ENCODE data around the gene CRTC3. TPM values are rescaled to one million over a fixed set of nuclear protein-coding genes. Genes with fewer than 3 reads are reported as not detected.

Gene CRTC3
- total RNA-seq, 1 donor from 2014 or later: 21.4 TPM

DNA sequence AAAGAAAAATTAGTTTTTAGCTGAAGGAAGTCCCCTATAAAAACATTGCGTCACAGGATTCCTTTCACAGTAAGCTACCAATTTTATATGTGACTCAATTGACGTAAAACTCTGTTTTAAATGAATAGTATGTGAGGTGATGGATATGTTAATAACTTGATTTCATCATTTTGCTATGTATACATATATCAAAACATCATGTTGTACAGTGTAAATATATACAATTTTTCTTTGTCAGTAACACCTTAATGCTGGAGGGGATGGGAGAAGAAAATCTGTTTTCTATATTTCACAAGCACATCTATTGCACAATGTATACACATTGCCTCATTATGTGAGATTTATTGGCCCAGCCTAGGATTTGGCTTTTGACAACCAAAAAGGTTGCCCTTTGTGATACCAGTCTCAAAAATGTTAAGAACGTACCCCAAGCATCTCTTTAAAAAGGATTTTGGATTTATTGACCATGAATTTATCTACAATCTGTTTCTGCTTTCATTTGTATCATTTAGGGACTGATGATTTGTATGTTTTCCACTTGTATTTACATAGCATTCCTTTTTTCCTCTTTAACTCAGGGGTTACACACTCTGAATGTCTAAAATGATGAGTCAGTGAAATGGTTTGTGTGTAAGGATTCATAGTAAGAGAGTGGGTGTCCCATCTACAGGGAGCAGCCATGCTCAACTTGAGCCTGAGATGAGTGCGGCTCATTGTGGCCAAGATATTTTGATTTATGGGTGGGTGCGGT, 62.6 kb downstream of the CRTC3 start:
- no peaks in the 10 kb centered on the region for H3K9me3 ChIP-seq (ENCODE audit: insufficient read depth, low read depth, low read length)
- Mint-ChIP-seq H3K36me3 (ENCODE audit: low read depth, unreplicated experiment) (peaks cover 10% of the 10 kb centered on the region), H3K9me3 (ENCODE audit: unreplicated experiment) (no peaks in the 10 kb centered on the region), H3K27me3 (ENCODE audit: low read depth, unreplicated experiment) (no peaks in the 10 kb centered on the region), H3K27ac (ENCODE audit: unreplicated experiment) (no peak overlapping the region), H3K4me1 (ENCODE audit: low read depth, unreplicated experiment) (peaks cover 7% of the 10 kb centered on the region), H3K4me3 (ENCODE audit: unreplicated experiment) (no peak overlapping the region)
- H3K4me1 ChIP-seq (ENCODE audit: insufficient read depth, low read length): peaks cover 5% of the 10 kb centered on the region
- FAIRE-seq: no peak
- no peaks in the 10 kb centered on the region for H3K27me3 ChIP-seq (ENCODE audit: insufficient read depth, low read length)
- H3K27ac ChIP-seq (ENCODE audit: low read depth, low read length): no peak overlapping the region
- no peak overlapping the region for H3K4me3 ChIP-seq (ENCODE audit: insufficient read depth, low read depth, low read length)
- H3K9ac ChIP-seq (ENCODE audit: low read length): no peak overlapping the region
- no peaks in the 10 kb centered on the region for H3K36me3 ChIP-seq (ENCODE audit: insufficient read depth, low read length)
- TF ChIP-seq EZH2 (IDR thresholded peaks at IDR 0.05; ENCODE audit: insufficient read depth, low read length): no peak
- TF ChIP-seq, protein P1, sequence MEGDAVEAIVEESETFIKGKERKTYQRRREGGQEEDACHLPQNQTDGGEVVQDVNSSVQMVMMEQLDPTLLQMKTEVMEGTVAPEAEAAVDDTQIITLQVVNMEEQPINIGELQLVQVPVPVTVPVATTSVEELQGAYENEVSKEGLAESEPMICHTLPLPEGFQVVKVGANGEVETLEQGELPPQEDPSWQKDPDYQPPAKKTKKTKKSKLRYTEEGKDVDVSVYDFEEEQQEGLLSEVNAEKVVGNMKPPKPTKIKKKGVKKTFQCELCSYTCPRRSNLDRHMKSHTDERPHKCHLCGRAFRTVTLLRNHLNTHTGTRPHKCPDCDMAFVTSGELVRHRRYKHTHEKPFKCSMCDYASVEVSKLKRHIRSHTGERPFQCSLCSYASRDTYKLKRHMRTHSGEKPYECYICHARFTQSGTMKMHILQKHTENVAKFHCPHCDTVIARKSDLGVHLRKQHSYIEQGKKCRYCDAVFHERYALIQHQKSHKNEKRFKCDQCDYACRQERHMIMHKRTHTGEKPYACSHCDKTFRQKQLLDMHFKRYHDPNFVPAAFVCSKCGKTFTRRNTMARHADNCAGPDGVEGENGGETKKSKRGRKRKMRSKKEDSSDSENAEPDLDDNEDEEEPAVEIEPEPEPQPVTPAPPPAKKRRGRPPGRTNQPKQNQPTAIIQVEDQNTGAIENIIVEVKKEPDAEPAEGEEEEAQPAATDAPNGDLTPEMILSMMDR (IDR thresholded peaks at IDR 0.05; ENCODE audit: insufficient read depth, low read depth, low read length): no peak
- peak; percentile 80 for DNase-seq (ENCODE audit: low read depth)
- H2AFZ ChIP-seq (ENCODE audit: low read depth, low read length): no peak overlapping the region
- H3K79me2 ChIP-seq (ENCODE audit: insufficient read depth, low read length): peaks cover 4% of the 10 kb centered on the region
- no peak overlapping the region for H3K4me2 ChIP-seq (ENCODE audit: low read length)
- peaks cover 20% of the 10 kb centered on the region for H4K20me1 ChIP-seq (ENCODE audit: insufficient read depth, low read length)

DNA sequence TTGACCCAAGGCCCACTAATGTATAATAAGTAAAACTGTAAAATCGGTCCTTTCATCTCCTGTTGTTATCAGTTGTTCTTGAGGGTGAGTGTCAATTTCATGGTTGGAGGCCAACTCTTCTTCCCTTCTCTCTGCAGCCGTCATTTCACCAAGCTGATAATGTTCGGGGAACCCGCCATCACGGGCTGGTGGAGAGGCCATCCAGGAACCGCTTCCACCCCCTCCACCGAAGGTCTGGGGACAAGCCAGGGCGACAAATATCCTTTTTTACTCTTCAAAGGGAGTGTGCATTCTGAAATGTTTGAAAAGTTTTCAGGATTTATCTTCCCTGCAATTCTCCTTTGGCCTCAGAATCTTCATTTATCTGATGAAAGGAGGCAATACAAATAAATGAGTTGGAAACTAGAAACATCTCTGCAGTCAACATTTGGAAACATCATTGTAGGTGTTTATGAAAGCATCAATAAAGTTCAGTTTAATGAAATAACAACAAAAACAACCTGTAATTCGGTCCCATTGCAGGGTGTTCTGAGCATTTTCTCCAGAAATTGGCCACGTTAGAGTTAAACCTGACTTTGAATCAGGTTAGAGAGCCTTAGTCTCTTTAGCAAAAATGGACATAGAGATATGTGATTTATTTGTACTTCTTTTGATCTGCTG, 63.9 kb downstream of the CRTC3 start:
- Histone ChIP-seq H3K9me3 (ENCODE audit: insufficient read depth, low read depth, low read length) (no peaks in the 10 kb centered on the region), H3K79me2 (ENCODE audit: insufficient read depth, low read length) (no peaks in the 10 kb centered on the region), H3K27me3 (ENCODE audit: insufficient read depth, low read length) (no peaks in the 10 kb centered on the region), H2AFZ (ENCODE audit: low read depth, low read length) (no peak overlapping the region), H4K20me1 (ENCODE audit: insufficient read depth, low read length) (peaks cover 18% of the 10 kb centered on the region), H3K4me2 (ENCODE audit: low read length) (no peak overlapping the region), H3K9ac (ENCODE audit: low read length) (no peak overlapping the region), H3K27ac (ENCODE audit: low read depth, low read length) (no peak overlapping the region), H3K4me1 (ENCODE audit: insufficient read depth, low read length) (peaks cover 5% of the 10 kb centered on the region), H3K4me3 (ENCODE audit: insufficient read depth, low read depth, low read length) (no peak overlapping the region), H3K36me3 (ENCODE audit: insufficient read depth, low read length) (no peaks in the 10 kb centered on the region)
- Mint-ChIP-seq H3K9me3 (ENCODE audit: unreplicated experiment) (no peaks in the 10 kb centered on the region), H3K36me3 (ENCODE audit: low read depth, unreplicated experiment) (peaks cover 12% of the 10 kb centered on the region), H3K27ac (ENCODE audit: unreplicated experiment) (no peak overlapping the region), H3K4me3 (ENCODE audit: unreplicated experiment) (no peak overlapping the region), H3K27me3 (ENCODE audit: low read depth, unreplicated experiment) (no peaks in the 10 kb centered on the region), H3K4me1 (ENCODE audit: low read depth, unreplicated experiment) (peaks cover 7% of the 10 kb centered on the region)
- no peak for FAIRE-seq
- DNase-seq (ENCODE audit: low read depth): no peak
- no peak for TF ChIP-seq EZH2 (IDR thresholded peaks at IDR 0.05; ENCODE audit: insufficient read depth, low read length)
- TF ChIP-seq, protein P1 (IDR thresholded peaks at IDR 0.05; ENCODE audit: insufficient read depth, low read depth, low read length): no peak
